Gastrocnemius medialis (tissue), 4 donors: ENCODE results near the gene MTCL1. TPM values are rescaled to one million over a fixed set of nuclear protein-coding genes. Genes with fewer than 3 reads are reported as not detected.

Experiments used
- ATAC-seq, 2 donors: fragments of 150-250 bp; one replicate each; pipeline ENCODE4 v1.9.1; 2016
- DNase-seq, 2 donors: peaks; one replicate each; pipeline ENCODE4 v3.0.0-alpha.2; 2019
- H3K27ac ChIP-seq, 4 donors: fragments of 200-600 bp; sonication (generic); 1 replicate in 1 of 4; 2 replicates in 3 of 4; pipeline ENCODE4 v1.5.1; 2016 to 2018; ENCODE audit warnings: mild to moderate bottlenecking in 2 of 4, moderate library complexity in 1 of 4
- H3K27me3 ChIP-seq, 3 donors: fragments of 200-600 bp; sonication (generic) in 2 of 3; 1 replicate in 1 of 3; 2 replicates in 2 of 3; pipeline versions ENCODE4 v1.5.1 to v1.6.0; 2016 to 2019; ENCODE audit warnings: mild to moderate bottlenecking in 1 of 3, moderate library complexity in 1 of 3
- H3K36me3 ChIP-seq, 2 donors: fragments of 200-600 bp; sonication (generic) in 1 of 2; one replicate each; pipeline ENCODE4 v1.5.1; 2017 to 2018
- H3K4me1 ChIP-seq, 2 donors: fragments of 200-600 bp; sonication (generic) in 1 of 2; one replicate each; pipeline ENCODE4 v1.5.1; 2016 to 2017; ENCODE audit warnings: mild to moderate bottlenecking in 2 of 2
- H3K4me3 ChIP-seq, 4 donors: fragments of 200-600 bp; sonication (generic) in 3 of 4; 1 replicate in 1 of 4; 2 replicates in 3 of 4; pipeline ENCODE4 v1.5.1; 2016 to 2019; ENCODE audit warnings: mild to moderate bottlenecking in 2 of 4
- H3K9me3 ChIP-seq, 3 donors: fragments of 200-600 bp; sonication (generic) in 2 of 3; 1 replicate in 1 of 3; 2 replicates in 2 of 3; pipeline ENCODE4 v1.5.1; 2016 to 2019
- POLR2A ChIP-seq, 2 donors: fragments of 450-650 bp; IDR thresholded peaks; one replicate each; pipeline ENCODE4 v1.6.1; 2017; ENCODE audit warnings: antibody characterized with exemption in 2 of 2, mild to moderate bottlenecking in 2 of 2, moderate library complexity in 2 of 2
- in situ Hi-C, 4 donors: fragments of 200-750 bp; cut with MboI; loops; one replicate each; pipeline versions ENCODE4 v1.15.0 to v1.8.0; 2017; ENCODE audit warnings: low sequenced_read_pairs in 4 of 4
- intact Hi-C: fragments of 100-400 bp; cut with DNase I; formaldehyde crosslinking; loops from one replicate; pipeline ENCODE4 v1.15.1; 2023; ENCODE audit warnings: low total_unique reads
- total RNA-seq, 4 donors: library from RNA; depleted of rRNA; stranded (reverse); fragments of >200 nt; gene quantifications; one replicate each; pipeline versions ENCODE4 v1.1.0 to v1.2.3, GENCODE V29; 2016
- TF ChIP-seq, protein P1 (sequence below), 5 experiments: fragments of 450-650 bp in 3 of 5; fragments of 200-600 bp in 2 of 5; sonication (generic) in 2 of 5; IDR thresholded peaks in 4 of 5; conservative IDR thresholded peaks in 1 of 5; 1 replicate in 4 of 5; 2 replicates in 1 of 5; pipeline ENCODE4 v1.5.1; 2016 to 2019; ENCODE audit warnings: antibody characterized with exemption in 5 of 5, mild to moderate bottlenecking in 3 of 5, moderate library complexity in 3 of 5

The MTCL1 gene
- total RNA-seq, 4 donors from 2014 or later = 2.0 to 8.6 (median 3.5) TPM

DNA sequence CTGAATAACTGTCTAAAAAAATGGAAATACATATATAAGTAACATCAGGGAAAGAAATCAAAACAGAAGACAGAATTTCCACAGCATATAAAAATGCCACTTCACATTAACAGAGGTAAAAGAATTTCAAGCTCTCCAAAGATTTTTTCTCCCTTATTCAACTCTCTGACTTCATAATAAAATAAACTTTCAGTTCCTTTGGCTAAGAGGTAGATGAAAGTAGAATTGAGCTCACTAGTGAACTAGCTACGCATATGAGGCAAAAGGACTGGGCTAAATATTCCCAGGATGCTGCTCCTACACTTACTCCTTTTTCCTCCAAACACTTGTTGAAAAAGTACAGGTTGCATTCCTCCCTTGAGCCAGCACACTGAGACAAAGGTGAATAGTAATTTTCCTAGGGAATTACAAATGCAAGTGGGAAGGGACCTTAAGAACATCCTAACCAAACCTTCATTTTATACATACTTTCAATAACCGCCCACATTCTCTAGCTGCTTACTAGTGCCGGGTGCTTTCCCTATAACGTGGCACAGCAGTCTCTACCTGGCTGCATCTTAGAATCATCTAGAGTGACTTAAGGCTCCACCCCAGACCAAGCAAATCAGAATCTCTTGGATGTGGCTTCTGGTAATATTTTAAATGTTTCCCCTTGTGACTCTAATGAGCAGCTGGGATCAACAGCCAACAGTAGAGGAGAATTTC lies 136.6 kb downstream of the MTCL1 start:
- Histone ChIP-seq H3K4me1 (no peaks in the 10 kb centered on the region), H3K27ac (no peak overlapping the region), H3K9me3 (peaks cover 0 to 3% (median 0%) of the 10 kb centered on the region in 3 donors), H3K27me3 (no peaks in the 10 kb centered on the region), H3K4me3 (no peak overlapping the region), H3K36me3 (no peaks in the 10 kb centered on the region)
- DNase-seq (no peak), ATAC-seq (no peak)
- intact Hi-C loops (no loop called here), in situ Hi-C loops (no loop called here)
- TF ChIP-seq, protein P1, sequence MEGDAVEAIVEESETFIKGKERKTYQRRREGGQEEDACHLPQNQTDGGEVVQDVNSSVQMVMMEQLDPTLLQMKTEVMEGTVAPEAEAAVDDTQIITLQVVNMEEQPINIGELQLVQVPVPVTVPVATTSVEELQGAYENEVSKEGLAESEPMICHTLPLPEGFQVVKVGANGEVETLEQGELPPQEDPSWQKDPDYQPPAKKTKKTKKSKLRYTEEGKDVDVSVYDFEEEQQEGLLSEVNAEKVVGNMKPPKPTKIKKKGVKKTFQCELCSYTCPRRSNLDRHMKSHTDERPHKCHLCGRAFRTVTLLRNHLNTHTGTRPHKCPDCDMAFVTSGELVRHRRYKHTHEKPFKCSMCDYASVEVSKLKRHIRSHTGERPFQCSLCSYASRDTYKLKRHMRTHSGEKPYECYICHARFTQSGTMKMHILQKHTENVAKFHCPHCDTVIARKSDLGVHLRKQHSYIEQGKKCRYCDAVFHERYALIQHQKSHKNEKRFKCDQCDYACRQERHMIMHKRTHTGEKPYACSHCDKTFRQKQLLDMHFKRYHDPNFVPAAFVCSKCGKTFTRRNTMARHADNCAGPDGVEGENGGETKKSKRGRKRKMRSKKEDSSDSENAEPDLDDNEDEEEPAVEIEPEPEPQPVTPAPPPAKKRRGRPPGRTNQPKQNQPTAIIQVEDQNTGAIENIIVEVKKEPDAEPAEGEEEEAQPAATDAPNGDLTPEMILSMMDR (IDR thresholded peaks at IDR 0.05 in 4 of 5, conservative IDR thresholded peaks at IDR 0.05 in 1 of 5) = no peak
- no peak for TF ChIP-seq POLR2A (IDR thresholded peaks at IDR 0.05)

GRCh38 chr18:8842506-8842905 lies 137.2 kb downstream of the MTCL1 start:
- in situ Hi-C loops = no loop called here
- ATAC-seq (no peak), DNase-seq (no peak)
- Histone ChIP-seq H3K27ac (no peak overlapping the region), H3K27me3 (no peaks in the 10 kb centered on the region), H3K4me1 (no peaks in the 10 kb centered on the region), H3K36me3 (no peaks in the 10 kb centered on the region), H3K9me3 (no peaks in the 10 kb centered on the region), H3K4me3 (no peak overlapping the region)
- TF ChIP-seq, protein P1 (IDR thresholded peaks at IDR 0.05 in 4 of 5, conservative IDR thresholded peaks at IDR 0.05 in 1 of 5) = no peak
- TF ChIP-seq POLR2A (IDR thresholded peaks at IDR 0.05) = no peak
- intact Hi-C loops = no loop called here

DNA sequence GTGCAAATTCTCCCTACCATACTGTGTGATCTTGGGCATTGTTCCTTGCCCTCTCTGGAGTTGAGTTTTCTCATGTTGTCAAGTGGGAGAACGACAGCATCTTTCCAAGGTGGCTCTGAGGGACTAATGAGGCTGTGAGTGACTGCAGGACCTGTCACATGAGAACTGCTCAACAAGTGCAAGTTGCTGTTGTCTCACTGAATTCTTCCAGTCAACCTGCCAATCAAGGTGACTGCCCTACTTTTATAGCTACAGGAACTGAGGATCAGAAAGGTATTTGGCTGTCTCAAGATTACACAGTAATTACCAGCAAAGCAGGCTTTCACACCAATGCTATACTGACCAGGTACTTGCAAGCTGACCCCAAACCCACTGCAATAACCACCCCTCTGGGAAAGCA lies 137.6 kb downstream of the MTCL1 start:
- no peaks in the 10 kb centered on the region for H3K4me1 ChIP-seq
- intact Hi-C loops (no loop called here), in situ Hi-C loops (no loop called here)
- TF ChIP-seq, protein P1 (IDR thresholded peaks at IDR 0.05 in 4 of 5, conservative IDR thresholded peaks at IDR 0.05 in 1 of 5) = no peak
- TF ChIP-seq POLR2A (IDR thresholded peaks at IDR 0.05) = no peak
- H3K27ac ChIP-seq = no peak overlapping the region
- no peaks in the 10 kb centered on the region for H3K36me3 ChIP-seq
- H3K27me3 ChIP-seq = no peaks in the 10 kb centered on the region
- DNase-seq (no peak), ATAC-seq (no peak)
- H3K9me3 ChIP-seq = no peaks in the 10 kb centered on the region
- H3K4me3 ChIP-seq = no peak overlapping the region

DNA sequence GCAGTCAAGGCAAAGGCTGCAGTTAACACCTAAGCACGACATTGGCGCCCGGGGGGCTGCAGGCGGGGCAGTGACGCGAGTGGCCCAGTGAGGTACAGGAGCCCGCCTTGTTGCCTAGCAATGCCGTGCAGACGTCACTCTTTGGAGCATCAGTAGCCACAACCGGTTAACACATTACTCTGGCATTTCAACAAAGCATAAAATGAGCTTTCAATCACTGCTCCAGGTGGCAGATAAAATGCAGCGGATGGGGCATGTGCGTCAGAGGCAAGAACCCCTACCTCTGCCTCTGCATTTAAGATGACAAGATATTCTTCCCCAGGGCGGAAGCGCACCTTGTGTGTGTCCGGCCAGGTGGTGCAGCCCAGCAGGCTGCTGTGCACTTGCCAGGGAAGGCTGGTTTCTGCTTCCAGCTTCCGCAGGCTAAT lies 139.4 kb downstream of the MTCL1 start:
- H3K9me3 ChIP-seq = no peaks in the 10 kb centered on the region
- TF ChIP-seq POLR2A (IDR thresholded peaks at IDR 0.05) = no peak
- TF ChIP-seq, protein P1 (IDR thresholded peaks at IDR 0.05 in 4 of 5, conservative IDR thresholded peaks at IDR 0.05 in 1 of 5) = no peak
- H3K27me3 ChIP-seq = no peaks in the 10 kb centered on the region
- intact Hi-C loops = no loop called here
- no peak overlapping the region for H3K4me3 ChIP-seq
- DNase-seq = no peak
- no peak overlapping the region for H3K27ac ChIP-seq
- in situ Hi-C loops = no loop called here
- no peak for ATAC-seq
- H3K4me1 ChIP-seq = no peaks in the 10 kb centered on the region
- H3K36me3 ChIP-seq = no peaks in the 10 kb centered on the region

DNA sequence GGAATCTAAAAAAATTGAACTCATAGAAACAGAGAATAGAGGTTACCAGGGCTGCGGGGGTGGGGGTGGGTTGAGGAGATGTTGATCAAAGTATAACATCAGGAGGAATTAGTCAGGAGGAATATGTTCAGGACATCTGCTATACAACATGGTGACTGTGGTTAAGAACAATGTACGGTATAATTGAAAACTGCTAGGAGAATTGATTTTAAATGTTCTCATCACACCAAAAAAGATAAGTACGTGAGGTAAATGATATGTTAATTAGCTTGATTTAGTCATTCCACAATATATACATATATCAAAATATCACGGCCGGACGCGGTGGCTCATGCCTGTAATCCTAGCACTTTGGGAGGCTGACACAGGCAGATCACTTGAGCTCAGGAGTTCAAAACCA lies 140.2 kb downstream of the MTCL1 start:
- in situ Hi-C loops = no loop called here
- DNase-seq = no peak
- Histone ChIP-seq H3K9me3 (no peaks in the 10 kb centered on the region), H3K27ac (no peak overlapping the region), H3K36me3 (no peaks in the 10 kb centered on the region), H3K4me1 (no peaks in the 10 kb centered on the region), H3K4me3 (no peak overlapping the region), H3K27me3 (no peaks in the 10 kb centered on the region)
- no peak for TF ChIP-seq POLR2A (IDR thresholded peaks at IDR 0.05)
- TF ChIP-seq, protein P1 (IDR thresholded peaks at IDR 0.05 in 4 of 5, conservative IDR thresholded peaks at IDR 0.05 in 1 of 5) = no peak
- no peak for ATAC-seq
- intact Hi-C loops = no loop called here
